Ovary (tissue), 9 donors: ENCODE data around the gene TRAF4. TPM values are rescaled to one million over a fixed set of nuclear protein-coding genes. Genes with fewer than 3 reads are reported as not detected.
A peak's percentile ranks its signal among the peaks of the same experiment; 100 is the strongest.

ENCODE experiments used
- DNase-seq, 5 donors: peaks; one replicate each; pipeline ENCODE4 v3.0.0-alpha.2; 2019 to 2020
- H3K27ac ChIP-seq, 2 donors: fragments of 200-600 bp; one replicate each; pipeline versions ENCODE4 v1.5.1 to v1.8.0; 2019 to 2022
- H3K27me3 ChIP-seq: fragments of 200-600 bp; one replicate; pipeline ENCODE4 v1.8.0; 2022
- H3K36me3 ChIP-seq: fragments of 200-600 bp; sonication (generic); one replicate; pipeline ENCODE4 v1.5.1; 2019
- H3K4me1 ChIP-seq: one replicate; pipeline ENCODE4 v1.8.1; 2013; ENCODE audit warnings: mild to moderate bottlenecking, moderate library complexity; ENCODE audit not compliant: insufficient read depth
- H3K4me3 ChIP-seq: fragments of 200-600 bp; sonication (generic); one replicate; pipeline ENCODE4 v1.5.1; 2017
- H3K9me3 ChIP-seq, 2 donors: fragments of 200-600 bp in 1 of 2; sonication (generic) in 1 of 2; one replicate each; pipeline versions ENCODE4 v1.5.1 to v1.8.1; 2013 to 2019; ENCODE audit warnings: mild to moderate bottlenecking in 1 of 2, moderate library complexity in 1 of 2
- EP300 ChIP-seq: sonication (generic); formaldehyde crosslinking; IDR thresholded peaks from one replicate; pipeline ENCODE4 v1.6.1; 2017; ENCODE audit warnings: antibody characterized with exemption
- POLR2A ChIP-seq: fragments of 450-650 bp; IDR thresholded peaks from one replicate; pipeline ENCODE4 v1.6.1; 2017; ENCODE audit warnings: antibody characterized with exemption, mild to moderate bottlenecking, moderate library complexity
- WGBS, 3 donors: extraction: QIAGEN DNeasy Blood & Tissue Kit in 1 of 3; methylation state at CpG; one replicate each; pipeline versions ENCODE4 v1.1.5 to v1.1.7; 2013 to 2017; 5-methylcytosine and 5-hydroxymethylcytosine counted together
- intact Hi-C, 4 donors: fragments of 100-400 bp; cut with DNase I; formaldehyde crosslinking; loops; one replicate each; pipeline versions ENCODE4 v1.11.0 to v1.15.1; 2022 to 2023
- polyA plus RNA-seq, 2 donors: library from polyadenylated mRNA; stranded (reverse); fragments of 200-250 nt in 1 of 2; fragments of 350-450 nt in 1 of 2; fragmentation: Illumina TruSeq in 1 of 2; extraction: RNeasy Lipid Tissue Mini Kit (QIAGEN cat#74804) in 1 of 2; gene quantifications; one replicate each; pipeline ENCODE4 v1.2.3, GENCODE V29; 2013 to 2014
- total RNA-seq, 7 donors: library from RNA; depleted of rRNA in 2 of 7; stranded (reverse); fragments of >200 nt in 2 of 7; fragmentation: NEBNext Ultra II Directional in 3 of 7; extraction: Animal tissue kit (Norgen Biotek cat#: 25700) in 3 of 7; gene quantifications; one replicate each; pipeline versions ENCODE4 v1.1.0 to v1.2.4, GENCODE V29; 2016 to 2023
- TF ChIP-seq, protein P1 (sequence below), 3 donors: fragments of 450-650 bp in 2 of 3; fragments of 200-600 bp in 1 of 3; IDR thresholded peaks; one replicate each; pipeline versions ENCODE4 v1.5.1 to v1.8.0; 2016 to 2022; ENCODE audit warnings: antibody characterized with exemption in 3 of 3, mild to moderate bottlenecking in 1 of 3
- donor health status: DM: no; HTN: no; CAD: no; lungs with moderate emphysema.
- donor health status: DM: no; HTN: no; CAD: no.
- donor health status: Bipolar disorder and iron deficiency.
- donor health status: DM: yes; HTN: yes; CAD: no.
- donor health status: DM: no; HTN: no; CAD: no.
- donor health status: DM: yes; HTN: yes; CAD: no.

TRAF4 gene
- total and polyA plus RNA-seq, 9 donors, result 3.5 to 61.3 (median 14.9) TPM

DNA sequence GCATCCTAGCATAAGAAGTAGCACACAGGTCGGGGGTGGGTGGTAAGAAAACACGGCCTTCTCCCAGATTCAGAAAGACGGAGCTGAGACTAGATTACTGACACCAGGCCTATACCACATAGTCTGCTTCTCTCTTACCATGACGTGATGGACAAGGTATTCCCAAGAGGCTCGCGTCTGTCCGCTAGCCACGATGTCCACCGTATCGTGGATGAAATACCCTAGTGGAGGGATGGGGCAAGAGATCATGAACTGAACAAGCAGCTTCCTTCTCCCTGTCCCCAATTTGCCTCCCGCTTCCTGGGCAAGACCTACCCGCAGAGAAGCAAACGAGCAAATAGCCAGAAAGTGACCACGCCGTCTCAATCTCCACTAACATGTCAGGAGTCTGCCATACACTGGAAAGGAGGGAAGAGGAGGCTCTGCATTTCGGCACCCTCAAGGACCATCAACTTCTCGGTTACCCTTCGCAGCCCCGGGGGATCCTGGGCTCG, 18.6 kb upstream of the TRAF4 start:
- peak overlapping the region; percentile 86 for H3K4me3 ChIP-seq
- no peaks in the 10 kb centered on the region for H3K9me3 ChIP-seq
- intact Hi-C loops, result loop anchor here in 1 of 4 donors (10.0 kb wide), 1 partner anchor 170 kb away; the partner anchor contains the start of gene FLOT2

DNA sequence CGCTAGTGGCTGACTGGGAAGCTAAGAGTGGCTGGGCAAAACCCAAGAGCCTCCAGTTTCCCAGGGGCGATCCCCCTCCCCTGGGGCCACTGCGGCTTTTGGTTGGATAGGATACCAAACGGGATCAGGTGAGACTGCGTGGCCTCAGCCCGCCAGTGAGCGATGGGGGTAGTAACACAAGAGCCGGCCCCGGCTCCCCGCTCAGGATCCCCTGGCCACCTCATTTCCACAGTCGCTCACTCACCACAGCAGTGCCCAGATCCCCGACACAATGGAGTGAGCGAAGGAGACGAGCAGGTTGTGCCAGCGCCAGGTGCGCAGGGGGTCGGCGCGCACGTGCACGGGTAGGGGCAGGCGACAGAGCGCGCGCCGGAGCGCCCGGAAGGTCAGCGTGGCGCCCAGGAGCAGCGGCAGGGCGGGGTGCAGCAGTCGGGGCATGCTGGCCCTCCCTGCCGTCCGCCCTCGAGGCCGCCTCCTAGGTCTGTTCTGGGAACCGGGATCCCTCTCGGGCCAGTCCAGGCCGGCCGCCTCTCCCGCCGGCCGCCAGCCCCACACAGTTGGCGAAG, 18.1 kb upstream of the TRAF4 start:
- H3K27me3 ChIP-seq, result no peaks in the 10 kb centered on the region
- peak overlapping the region; percentile 86 for H3K4me3 ChIP-seq
- peaks cover 10% of the 10 kb centered on the region for H3K4me1 ChIP-seq
- WGBS, 3 donors, result 0 to 2% (median 1%) methylated on average over 30 to 45 of the region's 45 CpGs
- intact Hi-C loops, result loop anchor here in 2 of 4 donors (2.0 to 10.0 kb wide), 2 partner anchors 25 to 169 kb away; partner anchors contain the start of gene FLOT2 (in 1 of the 2)
- H3K9me3 ChIP-seq, result no peaks in the 10 kb centered on the region
- H3K36me3 ChIP-seq, result no peaks in the 10 kb centered on the region
- TF ChIP-seq, protein P1, sequence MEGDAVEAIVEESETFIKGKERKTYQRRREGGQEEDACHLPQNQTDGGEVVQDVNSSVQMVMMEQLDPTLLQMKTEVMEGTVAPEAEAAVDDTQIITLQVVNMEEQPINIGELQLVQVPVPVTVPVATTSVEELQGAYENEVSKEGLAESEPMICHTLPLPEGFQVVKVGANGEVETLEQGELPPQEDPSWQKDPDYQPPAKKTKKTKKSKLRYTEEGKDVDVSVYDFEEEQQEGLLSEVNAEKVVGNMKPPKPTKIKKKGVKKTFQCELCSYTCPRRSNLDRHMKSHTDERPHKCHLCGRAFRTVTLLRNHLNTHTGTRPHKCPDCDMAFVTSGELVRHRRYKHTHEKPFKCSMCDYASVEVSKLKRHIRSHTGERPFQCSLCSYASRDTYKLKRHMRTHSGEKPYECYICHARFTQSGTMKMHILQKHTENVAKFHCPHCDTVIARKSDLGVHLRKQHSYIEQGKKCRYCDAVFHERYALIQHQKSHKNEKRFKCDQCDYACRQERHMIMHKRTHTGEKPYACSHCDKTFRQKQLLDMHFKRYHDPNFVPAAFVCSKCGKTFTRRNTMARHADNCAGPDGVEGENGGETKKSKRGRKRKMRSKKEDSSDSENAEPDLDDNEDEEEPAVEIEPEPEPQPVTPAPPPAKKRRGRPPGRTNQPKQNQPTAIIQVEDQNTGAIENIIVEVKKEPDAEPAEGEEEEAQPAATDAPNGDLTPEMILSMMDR (IDR thresholded peaks at IDR 0.05), result no peak
- no peak for TF ChIP-seq EP300
- no peak for TF ChIP-seq POLR2A
- DNase-seq, result peak in 4 of 5 donors; percentile 54 to 74 (median 68)
- H3K27ac ChIP-seq, result no peak overlapping the region

More for the DNA sequence above, 18.6 kb upstream of the TRAF4 start:
- Histone ChIP-seq H3K27me3 (no peaks in the 10 kb centered on the region), H3K27ac (no peak overlapping the region), H3K36me3 (no peaks in the 10 kb centered on the region), H3K4me1 (peaks cover 11% of the 10 kb centered on the region)
- WGBS, 3 donors, result 12 to 18% (median 13%) methylated on average over 20 of the region's 20 CpGs
- no peak for DNase-seq
- TF ChIP-seq, protein P1 (IDR thresholded peaks at IDR 0.05), result no peak
- no peak for TF ChIP-seq POLR2A
- no peak for TF ChIP-seq EP300

DNA sequence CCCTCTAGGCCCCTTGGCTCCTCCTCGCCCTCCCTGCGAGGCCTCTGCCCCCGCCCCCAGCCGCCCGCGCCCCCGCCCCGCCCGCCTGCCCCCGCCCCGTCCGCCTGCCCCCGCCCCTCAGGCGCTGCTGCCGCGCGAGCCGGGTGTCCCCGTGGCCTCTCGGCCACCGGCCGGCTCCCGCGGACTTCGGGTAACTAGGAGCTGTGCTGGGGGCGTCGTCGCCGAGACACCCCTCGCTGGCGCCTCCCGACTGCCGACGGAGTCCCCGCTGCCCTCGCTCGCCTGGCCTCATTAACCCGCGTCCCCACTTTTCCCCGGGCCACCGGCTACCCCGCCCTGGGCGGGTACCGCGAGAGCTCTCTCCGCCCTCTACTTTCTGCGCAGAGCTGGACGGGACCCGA, 17.6 kb upstream of the TRAF4 start, which contains the start of gene TLCD1:
TSS of gene TLCD1 (minus strand) at position 8 of the 401 bp plus-strand sequence. CDS start 136 bp downstream, outside the sequence.
- peaks cover 7% of the 10 kb centered on the region for H3K4me1 ChIP-seq
- H3K27ac ChIP-seq, result peak within 1 kb of the TSS; percentile 47 to 95
- H3K4me3 ChIP-seq, result peak within 1 kb of the TSS; percentile 86
- H3K36me3 ChIP-seq, result no peaks in the 10 kb centered on the region
- H3K9me3 ChIP-seq, result no peaks in the 10 kb centered on the region
- TF ChIP-seq, protein P1 (IDR thresholded peaks at IDR 0.05), result no peak
- no peak for TF ChIP-seq EP300
- 0 to 1% (median 0%) methylated on average over 26 to 49 of the region's 49 CpGs for WGBS, 3 donors
- intact Hi-C loops, result loop anchor here in 2 of 4 donors (2.0 to 10.0 kb wide), 2 partner anchors 25 to 169 kb away; partner anchors contain the start of gene FLOT2 (in 1 of the 2)
- DNase-seq, result peak in 1 of 5 donors; percentile 53
- no peaks in the 10 kb centered on the region for H3K27me3 ChIP-seq

DNA sequence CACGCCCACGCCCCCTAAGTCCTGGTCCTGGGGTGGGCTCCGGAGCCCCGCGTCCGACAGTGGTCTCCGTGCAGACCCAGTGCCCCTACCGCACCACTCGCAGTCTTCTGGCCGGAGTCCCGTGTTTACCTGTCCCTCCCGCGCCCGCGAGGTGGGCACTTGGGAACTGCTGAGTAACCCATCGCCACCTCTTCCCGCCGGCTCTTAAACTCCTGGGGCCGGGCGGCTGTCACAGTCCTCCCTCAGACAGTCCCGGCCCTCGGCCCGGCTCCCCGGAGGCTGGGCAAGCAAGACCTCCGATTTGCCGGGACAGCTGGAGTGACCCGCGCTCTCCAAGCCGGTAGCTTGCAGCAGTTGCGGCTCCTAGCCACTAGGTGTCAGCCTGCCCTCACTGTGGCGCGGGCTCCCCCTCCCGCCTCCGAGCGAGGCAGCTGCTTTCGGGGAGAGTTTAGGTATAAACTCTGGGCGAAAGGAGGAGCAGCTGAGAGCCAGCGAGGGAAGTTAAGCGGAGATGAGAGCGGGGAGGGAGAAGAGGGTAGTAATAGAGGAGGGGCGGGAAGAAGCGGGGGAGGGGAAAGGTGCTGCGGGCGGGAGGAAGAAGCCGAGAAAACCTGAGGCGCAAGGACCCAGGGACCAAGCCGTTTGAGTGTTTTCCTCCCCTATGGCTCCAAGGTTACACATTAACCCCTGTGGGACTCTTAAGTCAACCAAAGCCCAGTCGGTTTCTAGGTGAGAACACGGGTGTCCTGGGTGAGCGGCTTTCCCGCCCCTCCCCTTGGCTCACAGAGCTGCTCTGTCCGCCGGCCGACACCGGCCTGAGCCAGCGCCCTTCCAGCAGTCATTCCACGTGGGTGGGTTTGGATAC, 17.0 kb upstream of the TRAF4 start:
- Histone ChIP-seq H3K27ac (peak overlapping the region; percentile 47 to 95), H3K27me3 (no peaks in the 10 kb centered on the region), H3K4me1 (peaks cover 5% of the 10 kb centered on the region), H3K9me3 (no peaks in the 10 kb centered on the region), H3K36me3 (no peaks in the 10 kb centered on the region), H3K4me3 (peak overlapping the region; percentile 86)
- WGBS, 3 donors, result 0 to 1% (median 1%) methylated on average over 57 of the region's 57 CpGs
- intact Hi-C loops, result loop anchor here in 2 of 4 donors (2.0 to 10.0 kb wide), 2 partner anchors 24 to 168 kb away; partner anchors contain the start of gene FLOT2 (in 1 of the 2)
- peak; percentile 91 to 96 (median 94) for DNase-seq
- TF ChIP-seq EP300 (no peak), POLR2A (peak; percentile 28)
- TF ChIP-seq, protein P1 (IDR thresholded peaks at IDR 0.05), result peak; percentile 96 to 99 (median 99)
